T1000 (cell line): Measurements from ENCODE around the gene MRPS34.
"Not testable (repeated sequence)": the region's sequence is repeated elsewhere in the genome, so short reads cannot be mapped to it uniquely, and the experiment has no call there.

ENCODE experiments used
- DNase-seq: peaks from one replicate; lab custom pipeline; 2025; ENCODE audit warnings: mixed read lengths; lab: John Stamatoyannopoulos, UW

Gene MRPS34

GRCh38 chr16:1772908-1773702 is at the start of gene MRPS34:
MRPS34 (minus strand) TSS chr16:1773134; CDS start chr16:1773119, 15 bp downstream.
- peak; percentile 71 for DNase-seq

- DNase-seq, result no peak
Observed at GRCh38 chr16:1821861-1822611, 49.1 kb upstream of the MRPS34 start.

GRCh38 chr16:1820946-1821290 is 48.0 kb upstream of the MRPS34 start:
- no peak for DNase-seq

GRCh38 chr16:1820096-1820945 is 47.4 kb upstream of the MRPS34 start:
- no peak for DNase-seq

- no peak for DNase-seq
Observed at GRCh38 chr16:1819611-1820010, 46.7 kb upstream of the MRPS34 start.

- no peak for DNase-seq
Observed at GRCh38 chr16:1818873-1819525, 46.1 kb upstream of the MRPS34 start.

- no peak for DNase-seq
Observed at GRCh38 chr16:1818204-1818872, 45.4 kb upstream of the MRPS34 start.

- no peak for DNase-seq
Observed at GRCh38 chr16:1817716-1818115, 44.8 kb upstream of the MRPS34 start.

- no peak for DNase-seq
Observed at GRCh38 chr16:1817276-1817589, 44.3 kb upstream of the MRPS34 start.

- DNase-seq, result no peak
Observed at GRCh38 chr16:1816396-1817275, 43.7 kb upstream of the MRPS34 start.

- DNase-seq, result no peak
Observed at GRCh38 chr16:1815461-1815860, 42.5 kb upstream of the MRPS34 start.

- no peak for DNase-seq
Observed at GRCh38 chr16:1812732-1813163, 39.8 kb upstream of the MRPS34 start.

- DNase-seq, result no peak
Observed at GRCh38 chr16:1810536-1810935, 37.6 kb upstream of the MRPS34 start.

GRCh38 chr16:1810106-1810505 is 37.2 kb upstream of the MRPS34 start:
- no peak for DNase-seq

- no peak for DNase-seq
Observed at GRCh38 chr16:1809281-1809801, 36.4 kb upstream of the MRPS34 start.

GRCh38 chr16:1808691-1809090 is 35.8 kb upstream of the MRPS34 start:
- no peak for DNase-seq

GRCh38 chr16:1807626-1808025 is 34.7 kb upstream of the MRPS34 start:
- no peak for DNase-seq

- no peak for DNase-seq
Observed at GRCh38 chr16:1800701-1801100, 27.8 kb upstream of the MRPS34 start.

GRCh38 chr16:1799263-1799662 is 26.3 kb upstream of the MRPS34 start:
- not testable (repeated sequence) for DNase-seq
